Measurements from ENCODE around the gene SUSD4.

SUSD4 gene

DNA sequence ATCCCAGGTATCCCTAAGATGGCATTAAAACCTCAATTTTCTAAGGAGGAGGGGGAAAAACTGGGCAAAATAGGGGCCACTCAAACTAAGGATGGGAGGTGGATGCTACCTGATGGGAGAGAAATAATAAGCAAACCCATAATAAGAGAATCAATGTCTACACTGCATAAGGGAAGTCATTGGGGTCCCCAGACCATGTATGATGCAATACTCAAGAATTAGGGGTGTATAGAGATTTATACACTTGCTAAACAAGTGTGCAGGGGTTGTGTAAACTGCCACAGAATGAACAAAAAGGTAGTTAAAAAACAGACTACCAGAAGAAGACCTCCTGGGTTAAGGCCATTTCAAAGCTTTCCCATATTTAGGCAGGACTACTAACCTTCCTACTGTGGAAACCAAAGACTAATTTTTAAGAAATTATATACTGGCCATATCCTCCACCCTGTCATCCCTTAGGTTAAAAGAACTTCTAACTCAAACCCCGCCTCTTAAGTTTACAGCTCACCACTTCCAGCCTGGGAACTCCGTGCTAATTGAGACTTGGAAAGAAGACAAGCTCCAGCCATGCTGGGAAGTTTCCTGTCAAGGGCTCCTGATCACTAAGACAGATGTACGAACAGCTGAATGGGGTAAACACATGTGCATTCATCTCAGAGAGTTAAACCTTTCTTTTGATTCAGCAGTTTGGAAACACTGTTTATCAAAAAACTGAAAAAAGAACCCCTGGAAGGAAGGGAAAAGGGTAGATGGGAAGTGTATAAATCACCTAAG lies 156.5 kb downstream of the SUSD4 start:
- DNase-seq: no peak

DNA sequence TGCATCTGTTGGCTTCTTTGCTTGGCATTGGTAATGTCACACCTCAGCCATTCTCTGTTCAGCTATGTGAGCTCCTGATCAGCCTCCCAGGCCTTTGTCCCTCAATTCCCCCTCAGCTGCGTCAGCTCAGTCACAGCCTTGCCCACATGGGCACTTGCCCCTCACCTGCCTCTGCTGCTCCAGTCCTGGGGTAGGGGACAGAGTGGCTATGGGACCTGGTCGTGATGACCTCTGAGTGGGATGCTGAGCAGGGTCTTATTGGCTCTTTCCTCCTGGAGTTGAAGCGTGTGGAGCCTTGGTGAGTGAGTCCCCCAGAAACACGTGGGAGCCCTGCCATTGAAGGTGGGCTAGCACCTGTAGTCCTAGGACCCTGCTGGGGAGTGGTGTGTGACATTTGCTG lies 159.6 kb downstream of the SUSD4 start:
- no peak for DNase-seq

DNA sequence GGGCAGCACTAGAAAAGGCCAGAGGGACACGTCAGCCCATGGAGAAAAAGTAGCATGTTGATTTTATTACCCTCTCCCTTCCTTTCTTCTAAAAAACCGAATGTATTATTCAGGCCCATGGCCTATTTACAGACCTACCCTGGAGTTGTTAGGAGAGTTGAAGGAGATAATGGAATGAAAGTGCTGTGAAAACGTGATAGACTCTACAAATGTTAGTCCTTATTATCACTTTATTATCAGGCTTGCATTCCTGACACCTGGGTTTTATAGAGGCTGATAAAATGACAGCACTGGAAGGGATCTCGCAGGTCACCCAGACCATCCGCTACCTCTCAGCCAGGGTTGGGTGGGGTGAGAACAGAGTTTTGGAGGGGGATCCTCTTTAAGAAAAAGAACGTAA lies 160.3 kb downstream of the SUSD4 start:
- no peak for DNase-seq

DNA sequence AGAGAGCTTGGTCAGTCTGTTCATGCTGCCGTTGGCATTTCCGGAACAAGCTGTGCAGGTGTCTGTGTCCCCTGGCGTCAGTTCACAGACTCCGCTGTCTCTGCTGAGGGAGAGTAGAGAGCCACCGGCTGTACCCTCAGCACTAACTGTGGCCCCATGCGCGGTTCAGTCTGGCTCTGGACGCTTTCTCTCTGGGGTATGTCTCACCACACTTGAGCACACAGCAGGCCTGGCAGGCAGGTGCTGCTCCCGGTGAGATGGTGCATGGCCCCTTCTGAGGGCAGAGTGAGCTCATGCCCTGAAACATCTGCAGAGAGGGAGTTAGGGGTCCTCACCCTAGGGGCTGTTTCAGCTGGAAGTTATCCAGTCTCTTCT lies 161.0 kb downstream of the SUSD4 start:
- no peak for DNase-seq

DNA sequence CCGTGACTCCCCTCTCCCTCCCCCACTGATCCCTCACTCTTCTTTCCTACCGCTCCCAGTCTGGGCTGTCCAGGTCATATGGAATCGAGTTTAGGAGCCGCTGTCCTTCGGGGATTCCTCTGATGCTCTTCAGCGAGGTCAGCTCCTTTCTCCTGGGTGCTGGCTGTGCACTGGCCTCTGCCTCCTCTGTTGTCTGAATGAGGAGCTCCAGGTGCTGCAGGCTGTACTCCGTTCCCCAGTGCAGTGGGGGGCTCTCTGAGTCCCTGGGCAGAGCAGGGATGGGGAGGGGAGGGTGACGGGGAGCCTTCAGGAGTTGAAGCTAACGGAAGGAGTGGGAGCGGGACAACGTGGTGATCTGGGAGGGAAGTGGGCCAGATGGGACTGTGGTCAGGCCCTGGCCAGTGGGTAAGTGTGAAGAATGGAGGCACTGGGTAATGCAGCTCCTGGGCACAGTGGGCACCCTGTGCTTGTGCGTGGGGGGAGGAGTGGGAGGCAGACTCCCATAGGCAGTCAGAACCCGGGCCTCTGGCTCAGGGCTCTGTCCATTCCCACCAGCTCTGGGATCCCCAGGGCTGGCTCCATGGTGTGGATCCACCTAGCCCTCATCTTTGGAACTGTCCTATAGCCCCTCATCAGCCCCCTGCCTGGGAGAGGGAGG lies 161.5 kb downstream of the SUSD4 start:
- DNase-seq: no peak

DNA sequence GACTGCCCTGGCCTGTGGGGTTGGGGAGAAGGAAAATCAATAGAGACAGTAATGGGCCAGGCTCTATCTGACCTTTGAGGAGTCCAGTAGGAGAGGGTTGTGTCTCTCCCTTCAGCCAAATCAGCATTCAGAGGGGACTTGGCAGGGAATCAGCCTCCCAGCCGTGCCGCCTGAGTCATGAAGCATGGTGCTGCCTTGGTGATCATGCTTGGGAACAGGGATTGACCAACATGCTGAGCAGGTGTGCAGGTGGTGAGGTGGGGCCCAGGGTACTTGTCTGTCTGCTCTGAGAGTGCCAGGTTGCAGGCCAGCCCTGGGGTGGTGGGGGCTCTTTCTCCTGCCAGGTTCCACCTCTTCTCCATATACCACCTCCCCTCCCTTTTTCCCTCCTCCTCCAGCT lies 162.0 kb downstream of the SUSD4 start:
- DNase-seq: no peak

DNA sequence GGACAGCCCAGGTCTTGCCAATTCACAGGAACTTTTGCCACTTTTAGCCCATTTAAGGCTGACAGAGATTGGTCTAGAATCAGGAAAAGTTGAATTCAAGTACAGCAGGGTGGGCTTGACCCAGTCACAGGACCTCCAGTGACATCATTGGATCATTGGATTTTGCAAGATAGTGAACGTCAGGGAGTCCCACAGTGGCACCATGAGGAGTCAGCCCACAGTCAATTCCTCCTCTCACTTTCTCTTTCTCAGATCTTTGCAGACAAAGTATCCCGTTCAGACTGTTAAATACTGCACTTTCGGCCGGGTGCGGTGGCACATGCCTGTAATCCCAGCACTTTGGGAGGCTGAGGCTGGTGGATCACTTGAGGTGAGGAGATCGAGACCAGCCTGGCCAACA lies 163.1 kb downstream of the SUSD4 start:
- peak; percentile 72 for DNase-seq

DNA sequence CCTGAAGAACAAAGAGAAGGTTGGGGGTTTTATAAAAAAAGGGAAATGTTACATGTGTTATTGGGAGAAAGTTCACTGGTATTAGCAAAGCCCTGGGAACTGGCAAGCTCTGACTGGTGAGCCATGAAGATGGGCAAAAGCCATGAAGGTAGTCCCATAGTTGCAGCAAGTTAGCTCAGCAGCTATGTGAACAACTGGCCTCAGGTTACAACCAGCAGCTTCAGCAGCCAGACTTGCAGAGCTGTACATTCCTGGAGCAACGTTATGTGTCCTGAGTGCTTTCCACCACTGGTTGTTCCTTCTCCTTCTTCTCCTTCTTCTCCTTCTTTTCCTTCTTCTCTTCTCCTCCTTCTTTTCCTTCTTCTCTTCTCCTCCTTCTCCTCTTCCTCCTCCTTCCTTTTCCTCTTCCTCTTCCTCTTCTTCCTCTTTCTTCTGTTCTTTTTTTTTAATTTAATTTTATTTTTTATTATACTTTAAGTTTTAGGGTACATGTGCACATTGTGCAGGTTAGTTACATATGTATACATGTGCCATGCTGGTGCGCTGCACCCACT lies 164.8 kb downstream of the SUSD4 start:
- DNase-seq: no peak

DNA sequence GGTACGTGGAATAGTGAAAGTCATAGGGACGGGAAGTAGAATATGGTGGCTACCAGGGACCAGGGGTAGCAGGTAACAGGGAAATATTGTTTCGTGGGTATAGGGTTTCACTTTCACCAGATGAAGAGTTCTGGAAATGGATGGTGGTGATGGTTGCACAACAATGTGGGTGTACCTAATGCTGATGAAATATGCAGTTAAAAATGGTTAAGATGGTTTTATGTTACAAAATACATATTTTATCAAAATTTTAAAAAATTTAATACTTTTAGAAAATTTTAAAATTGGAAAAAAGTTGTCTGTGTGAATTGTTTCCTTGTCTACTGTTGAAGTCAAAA lies 165.4 kb downstream of the SUSD4 start:
- peak; percentile 28 for DNase-seq

DNA sequence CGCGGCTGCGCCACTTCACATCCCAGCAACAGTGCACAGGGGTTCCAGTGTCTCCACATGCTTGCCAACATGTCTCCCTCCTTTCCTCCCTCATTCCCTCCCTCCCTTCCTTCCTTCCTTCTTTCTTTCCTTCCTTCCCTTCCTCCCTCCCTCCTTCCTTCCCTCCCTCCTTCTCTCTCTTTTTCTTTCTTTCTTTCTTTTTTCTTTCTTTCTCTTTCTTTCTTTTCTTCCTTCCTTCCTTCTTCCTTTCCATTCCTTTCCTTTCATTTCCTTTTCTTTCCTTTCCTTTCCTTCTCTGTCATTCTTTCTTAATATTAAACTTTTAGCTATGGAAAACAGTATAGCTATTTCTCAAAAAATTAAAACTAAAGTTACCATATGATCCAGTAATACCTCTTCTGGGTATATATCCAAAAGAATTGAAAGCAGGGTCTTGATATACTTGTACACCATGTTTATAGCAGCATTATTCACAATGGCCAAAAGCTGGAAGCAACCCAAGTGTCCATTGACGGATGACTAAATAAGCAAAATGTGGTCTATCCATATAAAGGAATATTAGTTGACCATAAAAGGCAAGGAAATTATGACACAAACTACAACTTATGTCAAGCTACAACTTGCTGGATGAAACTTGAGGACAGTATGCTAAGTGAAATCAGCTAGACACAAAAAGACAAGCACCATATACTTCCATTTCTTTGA lies 165.9 kb downstream of the SUSD4 start:
- DNase-seq: no peak

DNA sequence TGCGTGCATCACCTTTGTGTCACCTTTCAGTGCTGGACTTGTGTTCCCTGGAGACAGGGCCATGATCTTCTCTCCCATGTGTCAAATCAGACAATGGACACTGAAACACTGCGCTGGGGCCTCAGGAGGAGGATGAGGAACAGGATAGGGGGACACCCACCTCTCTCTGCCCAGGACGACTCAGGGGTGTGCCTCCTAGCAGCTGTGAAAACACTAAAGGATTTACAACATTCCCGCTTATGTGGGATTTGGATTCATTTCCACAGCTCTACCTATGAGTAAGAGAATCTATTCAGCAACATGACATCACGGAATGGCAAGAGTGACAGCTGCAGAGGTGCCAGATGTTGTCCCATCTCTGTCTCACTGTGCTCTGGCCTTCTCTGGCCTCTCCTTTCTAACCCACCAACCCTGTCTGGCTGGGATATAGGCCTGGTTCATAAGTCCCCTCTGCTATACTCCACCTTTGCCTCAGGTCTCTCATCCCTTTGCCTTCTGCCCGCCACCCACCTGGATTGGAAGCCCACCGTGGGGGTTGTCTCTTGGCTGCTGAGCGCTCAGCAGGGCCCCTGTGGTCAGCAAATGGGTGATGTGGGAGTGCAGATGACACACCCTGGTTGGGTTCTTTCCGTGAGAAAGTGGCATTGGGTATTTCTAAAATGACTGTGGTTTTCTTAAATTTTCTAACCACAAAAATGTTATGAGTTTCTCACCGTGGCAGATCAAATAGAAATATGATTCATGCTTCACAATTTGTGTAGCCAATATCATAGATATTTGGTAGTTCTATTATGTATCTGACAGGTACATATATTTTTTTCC lies 173.9 kb downstream of the SUSD4 start:
- peak; percentile 43 for DNase-seq

DNA sequence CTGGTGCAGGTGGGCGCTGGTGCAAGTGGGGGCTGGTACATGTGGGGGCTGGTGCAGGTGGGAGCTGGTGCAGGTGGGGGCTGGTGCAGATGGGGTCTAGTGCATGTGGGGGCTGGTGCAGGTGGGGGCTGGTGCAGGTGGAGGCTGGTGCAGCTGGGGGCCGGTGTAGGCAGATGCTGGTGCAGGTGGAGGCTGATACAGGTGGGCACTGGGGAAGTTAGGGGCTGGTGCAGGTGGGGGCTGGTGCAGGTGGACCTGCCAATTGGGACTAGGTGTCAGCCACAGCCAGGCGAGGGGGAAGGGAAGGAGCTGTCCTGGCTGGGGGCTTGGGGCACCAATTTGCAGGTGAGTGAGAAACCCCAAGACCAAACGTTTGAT lies 174.5 kb downstream of the SUSD4 start:
- no peak for DNase-seq

DNA sequence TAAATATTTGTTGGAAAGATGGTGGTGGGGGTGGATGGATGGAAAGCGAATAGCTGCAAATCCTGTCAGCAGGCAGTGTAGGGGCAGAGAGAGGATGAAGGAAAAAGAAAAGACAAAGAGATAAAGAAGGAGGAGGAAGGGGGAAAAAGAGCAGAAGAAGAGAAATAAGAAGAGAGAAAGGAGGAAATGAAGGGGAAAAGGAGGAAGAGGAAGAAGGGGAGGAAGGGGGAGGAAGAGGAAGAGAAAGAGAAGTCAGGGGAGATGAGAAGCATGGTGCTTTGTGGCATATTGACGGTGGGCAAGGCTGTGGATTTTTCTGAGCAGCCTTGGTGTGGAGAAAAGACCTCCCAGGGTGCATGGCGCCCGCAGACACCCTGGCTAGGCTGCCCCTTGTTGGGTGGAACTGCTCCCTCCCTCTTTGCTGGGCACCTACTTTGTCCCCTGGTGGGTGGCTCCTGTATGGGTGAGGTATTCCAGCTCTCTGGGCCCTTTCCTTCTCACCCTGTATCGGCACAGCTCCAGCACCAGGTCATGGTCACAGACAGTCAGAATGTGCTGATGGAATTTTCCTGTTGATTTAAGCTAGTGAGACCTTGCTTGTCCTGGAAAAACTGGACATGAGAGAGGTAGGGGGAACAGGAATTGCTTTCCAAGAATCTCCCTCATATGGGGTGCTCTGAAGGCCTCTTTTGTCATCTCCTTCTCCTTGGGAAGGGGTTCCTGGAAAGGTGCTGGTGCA lies 175.2 kb downstream of the SUSD4 start:
- no peak for DNase-seq

DNA sequence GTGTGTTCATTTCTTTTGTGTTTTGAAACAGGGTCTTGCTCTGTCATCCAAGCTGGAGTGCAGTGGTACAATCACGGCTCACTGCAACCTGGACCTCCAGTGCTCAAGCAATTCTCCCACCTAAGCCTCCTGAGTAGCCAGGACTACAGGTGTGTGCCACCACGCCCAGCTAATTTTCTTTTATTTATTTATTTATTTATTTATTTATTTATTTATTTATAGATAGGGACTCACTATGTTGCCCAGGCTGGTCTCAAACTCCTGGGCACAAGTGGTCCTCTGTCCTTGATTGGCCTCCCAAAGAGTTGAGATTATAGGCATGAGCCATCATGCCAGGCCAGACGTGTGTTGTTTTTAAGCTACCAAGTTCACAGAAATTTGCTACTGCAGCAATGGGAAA lies 177.2 kb downstream of the SUSD4 start:
- no peak for DNase-seq

DNA sequence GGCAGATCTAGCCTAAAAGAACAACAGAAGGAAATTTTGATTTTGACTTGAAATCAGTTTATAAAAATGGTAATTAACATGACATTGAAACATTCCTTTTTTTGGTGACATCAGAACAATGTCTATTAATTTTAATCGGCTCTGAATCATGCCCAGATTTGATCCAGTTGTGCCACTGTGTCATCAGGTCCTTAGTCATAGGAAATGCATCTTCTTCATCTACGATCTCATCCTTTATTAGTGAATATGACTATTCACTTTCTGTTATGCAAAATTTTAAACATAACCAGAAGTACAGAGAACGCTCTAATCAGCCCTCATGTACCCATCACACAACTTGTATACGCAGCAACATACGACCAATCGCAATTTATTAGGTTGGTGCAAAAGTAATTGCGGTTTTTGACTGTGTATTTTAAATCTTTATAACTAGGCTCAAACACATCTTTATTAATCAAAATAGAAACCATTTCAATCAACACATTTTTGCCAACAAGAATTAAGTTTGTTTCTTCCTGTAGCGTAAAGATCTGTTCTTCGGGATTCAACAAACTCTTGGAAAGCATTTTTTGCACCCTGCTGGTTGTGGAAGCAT lies 180.6 kb downstream of the SUSD4 start:
- peak; percentile 67 for DNase-seq

DNA sequence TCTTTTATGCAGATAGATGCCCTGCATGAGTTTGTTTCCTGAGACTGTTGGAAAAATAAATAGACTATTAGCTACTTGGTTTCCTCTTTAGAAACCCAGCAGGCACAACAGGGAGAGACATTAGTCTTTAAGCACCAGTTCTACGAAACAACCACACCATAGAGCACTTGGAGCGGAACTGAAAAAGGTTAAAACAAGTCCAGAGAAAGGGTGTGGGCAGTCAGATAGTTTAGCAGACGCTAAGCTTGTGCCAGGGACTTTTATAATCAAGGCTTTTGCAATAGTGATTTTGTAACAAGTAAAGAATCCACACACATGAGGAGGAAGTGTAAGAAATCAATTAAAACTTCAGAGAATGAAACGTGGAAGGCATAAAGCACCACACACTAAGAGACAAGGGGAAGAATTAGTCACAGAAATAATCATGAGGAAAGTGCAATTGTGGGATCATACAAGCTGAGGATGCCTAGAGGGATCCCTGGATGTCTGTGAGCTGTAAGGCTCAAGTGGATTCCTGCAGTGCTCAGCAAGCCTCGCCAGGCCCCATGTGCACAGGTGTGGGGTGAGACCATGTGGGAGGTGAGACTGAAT lies 183.2 kb downstream of the SUSD4 start:
- peak; percentile 94 for DNase-seq

DNA sequence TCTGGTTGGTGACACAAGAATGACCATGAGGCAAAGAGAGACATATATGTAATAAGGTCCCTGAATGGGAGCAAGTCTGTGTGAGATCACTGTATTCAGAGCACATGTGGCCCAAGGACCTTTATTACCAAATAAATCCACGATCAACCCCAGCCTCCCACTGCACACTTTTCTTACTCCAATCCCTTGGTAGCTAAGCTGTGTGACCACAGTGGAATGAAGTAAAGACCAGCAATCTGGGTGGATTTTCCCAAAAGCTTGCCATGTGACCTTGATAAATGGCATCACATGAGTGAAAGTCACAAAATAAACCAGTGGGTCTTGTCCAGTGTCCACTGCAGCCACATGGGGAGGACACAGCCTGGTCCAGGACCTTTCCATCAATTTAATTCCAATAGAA lies 184.2 kb downstream of the SUSD4 start:
- DNase-seq: peak; percentile 68

DNA sequence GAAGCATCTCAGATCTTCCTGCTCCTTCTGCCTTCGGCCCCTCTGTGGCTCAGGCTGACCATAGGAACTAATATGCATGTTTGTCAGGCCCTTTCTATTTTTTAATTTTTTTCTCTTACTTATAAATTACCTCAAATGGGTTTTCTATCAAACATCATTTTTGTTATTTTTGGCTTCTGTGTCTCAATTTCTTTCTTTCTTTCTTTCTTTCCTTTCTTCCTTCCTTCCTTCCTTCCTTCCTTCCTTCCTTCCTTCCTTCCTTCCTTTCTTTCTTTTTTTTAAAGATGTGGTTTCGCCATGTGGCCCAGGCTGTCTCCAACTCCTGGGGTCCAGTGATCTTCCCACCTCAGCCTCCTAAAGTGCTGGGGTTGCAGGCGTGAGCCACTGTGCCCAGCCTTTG lies 184.7 kb downstream of the SUSD4 start:
- DNase-seq: no peak

DNA sequence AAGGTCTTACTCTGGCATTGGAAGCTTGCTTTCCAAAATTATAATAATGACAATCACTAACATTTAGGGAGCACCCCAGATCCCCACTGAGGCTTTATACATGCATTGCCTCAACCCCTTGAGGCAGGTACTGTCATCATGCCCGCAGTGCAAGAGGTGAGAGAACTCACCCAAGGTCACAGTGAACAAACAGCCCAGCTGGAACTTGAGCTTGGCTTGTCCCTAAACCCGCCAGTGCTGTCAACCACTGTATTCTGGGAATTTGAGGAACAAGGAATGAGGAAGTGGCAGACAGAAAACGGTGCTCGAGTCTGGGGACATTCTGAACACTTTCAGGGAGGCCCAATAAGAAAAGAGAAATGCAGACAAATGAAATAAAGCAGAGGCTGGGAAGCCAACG lies 186.3 kb downstream of the SUSD4 start:
- peak; percentile 87 for DNase-seq

DNA sequence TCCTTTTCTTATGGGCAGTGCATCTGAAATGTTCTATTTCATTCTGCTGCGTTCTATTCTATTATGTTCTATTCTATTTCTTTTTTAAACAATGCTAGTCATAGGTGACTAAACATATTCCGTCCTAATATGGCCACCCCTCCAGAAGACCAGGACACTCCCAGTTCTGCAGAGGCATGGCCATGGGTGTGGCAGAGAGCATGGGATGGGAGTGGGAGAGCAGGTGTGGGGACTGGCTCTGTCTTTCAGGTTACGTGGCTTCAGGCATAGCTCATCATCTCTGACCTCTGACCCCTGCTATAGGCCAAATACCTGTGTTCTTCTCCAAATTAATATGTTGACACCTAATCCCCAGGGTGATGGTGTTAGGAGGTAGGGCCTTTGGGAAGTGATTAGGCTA lies 187.5 kb downstream of the SUSD4 start:
- no peak for DNase-seq

DNA sequence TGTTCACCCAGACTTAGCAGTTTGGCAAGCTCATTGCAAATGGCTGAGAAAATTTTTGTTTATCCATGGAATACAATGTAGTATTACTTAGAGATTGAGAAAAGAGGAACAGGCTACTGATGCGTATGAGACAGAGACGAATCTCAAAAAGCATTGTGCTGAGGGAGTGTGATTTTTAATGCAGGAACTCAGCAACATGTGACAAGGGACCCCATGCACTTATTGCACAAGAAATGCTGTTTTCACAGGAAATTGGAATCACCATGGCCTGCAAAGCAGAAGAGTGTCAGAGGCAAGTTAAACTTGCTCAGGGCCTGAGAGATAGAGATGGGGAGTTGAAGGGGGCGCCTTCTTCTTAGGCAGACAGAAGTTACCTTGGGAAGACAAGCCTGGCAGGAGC lies 188.3 kb downstream of the SUSD4 start:
- DNase-seq: peak; percentile 92

DNA sequence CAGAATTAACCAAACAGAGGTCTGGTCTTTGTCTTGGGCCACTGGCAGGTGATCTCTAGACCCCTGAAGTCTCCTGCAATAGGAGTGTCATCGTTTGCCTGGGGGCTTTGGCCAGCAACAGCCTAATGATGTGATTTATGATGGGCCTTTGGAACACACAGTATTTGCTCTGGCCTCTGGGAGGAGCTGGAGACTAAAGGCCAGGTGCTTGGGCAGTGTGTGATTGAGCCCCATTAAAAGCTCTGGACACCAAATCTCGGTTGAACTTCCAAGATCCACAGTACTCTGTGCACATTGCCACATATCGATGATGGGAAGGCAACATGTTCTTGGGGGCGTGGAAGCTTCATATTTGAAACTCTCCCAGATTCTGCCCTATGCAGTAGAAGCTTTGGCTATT lies 188.9 kb downstream of the SUSD4 start:
- DNase-seq: no peak
